ENCODE results near the gene ARPC1A.
A peak's percentile ranks its signal among the peaks of the same experiment; 100 is the strongest.
"Not testable (repeated sequence)": the region's sequence is repeated elsewhere in the genome, so short reads cannot be mapped to it uniquely, and the experiment has no call there.

ARPC1A gene

DNA sequence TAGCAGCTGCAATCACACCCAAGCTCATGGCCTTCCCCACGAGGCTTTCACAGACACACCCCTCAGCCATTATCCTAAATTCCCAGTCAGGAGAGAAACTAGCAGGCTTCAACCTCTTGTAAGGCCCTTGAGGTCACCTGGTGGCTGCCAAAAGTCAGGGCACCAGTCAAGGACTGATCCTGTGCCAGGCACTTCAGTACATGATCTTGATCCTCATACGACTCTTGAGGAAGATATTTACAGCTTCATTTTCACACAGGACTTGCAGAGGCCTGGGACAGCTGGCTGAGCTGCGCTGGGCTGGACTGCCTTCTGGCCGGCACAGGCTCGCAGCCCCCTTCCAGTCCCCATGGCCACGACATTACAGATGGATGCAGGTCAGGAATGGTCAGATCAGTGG lies 73.9 kb downstream of the ARPC1A start:
- no peak for DNase-seq (ENCODE audit: low read depth, low spot score)

DNA sequence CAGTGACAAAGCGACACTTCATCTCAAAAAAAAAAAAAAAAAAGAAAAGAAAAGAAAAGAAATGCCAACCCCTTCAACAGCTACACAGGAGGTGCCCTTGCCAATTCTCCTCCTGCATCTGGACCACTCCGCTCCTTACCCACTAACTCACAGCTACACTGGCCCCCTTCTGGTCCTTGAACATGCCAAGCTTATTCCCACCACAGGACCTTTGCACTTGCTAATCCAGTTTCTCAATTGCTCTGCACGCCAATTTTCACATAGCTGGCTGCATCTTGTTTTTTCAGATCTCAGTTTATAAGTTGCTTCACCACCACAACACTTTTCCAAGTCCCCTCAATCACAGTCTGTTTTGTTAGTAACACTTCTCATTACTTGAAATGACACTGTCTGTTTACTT lies 77.2 kb downstream of the ARPC1A start:
- H3K4me3 ChIP-seq (ENCODE audit: low read length): no peak overlapping the region

More for the DNA sequence above, 73.9 kb downstream of the ARPC1A start:
- no peak overlapping the region for H3K4me3 ChIP-seq (ENCODE audit: low read length)

DNA sequence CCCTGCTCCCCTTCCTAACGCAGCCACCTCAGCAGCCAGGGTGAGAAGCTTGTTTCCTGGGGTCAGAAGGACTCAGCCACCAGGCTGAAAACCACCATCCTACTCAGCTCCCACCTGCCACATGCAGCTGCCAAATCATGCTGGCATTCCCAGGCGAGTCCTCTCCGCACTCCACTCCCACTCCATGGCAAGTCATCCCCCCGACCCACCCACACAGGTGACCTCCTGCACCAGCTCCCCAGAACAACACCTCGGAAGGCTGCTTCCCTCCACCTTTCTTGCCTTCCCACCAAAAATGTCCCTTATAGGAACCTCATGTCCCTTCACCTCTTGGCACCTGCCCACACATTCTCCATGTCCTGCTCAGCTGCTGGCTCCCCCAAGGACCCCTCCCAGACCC lies 78.1 kb downstream of the ARPC1A start:
- H3K4me3 ChIP-seq (ENCODE audit: low read length): no peak overlapping the region
- DNase-seq (ENCODE audit: low read depth, low spot score): no peak

More for the DNA sequence above, 77.2 kb downstream of the ARPC1A start:
- DNase-seq (ENCODE audit: low read depth, low spot score): no peak

DNA sequence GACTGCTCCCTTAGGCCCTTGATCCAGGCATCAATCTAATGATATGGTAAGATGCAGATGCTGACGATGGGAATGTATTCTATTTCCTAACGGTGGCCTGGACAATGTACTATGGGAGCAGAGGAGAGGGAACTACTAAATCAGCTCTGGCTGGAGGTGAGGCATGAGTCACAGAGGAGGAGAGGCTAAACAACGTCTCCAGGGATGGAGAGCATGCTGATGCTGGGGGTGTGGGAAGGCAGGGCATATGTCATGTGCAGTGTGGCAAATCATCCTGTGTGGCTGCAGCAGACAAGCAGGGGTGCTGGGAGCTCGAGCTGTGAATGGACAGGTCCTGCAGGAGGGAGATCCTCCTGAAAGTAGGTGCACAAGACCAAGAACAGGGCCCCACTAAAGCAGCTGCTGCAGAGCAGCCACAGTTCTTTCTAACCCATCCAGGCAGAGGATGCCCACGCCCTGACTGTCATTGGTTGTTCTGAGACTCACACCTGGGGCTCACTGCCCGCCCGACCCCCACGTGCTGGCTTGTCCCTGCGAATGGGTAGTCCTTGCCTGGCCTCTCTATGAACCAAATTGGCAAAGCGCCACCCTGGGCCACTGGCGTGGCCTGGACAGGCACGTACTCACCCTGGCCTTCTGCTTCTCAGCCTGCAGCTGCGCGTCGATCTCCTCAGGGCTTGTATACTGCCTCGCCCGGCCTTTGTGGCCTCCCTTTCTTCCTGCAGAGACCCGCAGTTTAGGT lies 78.7 kb downstream of the ARPC1A start:
- DNase-seq (ENCODE audit: low read depth, low spot score): no peak
- no peak overlapping the region for H3K4me3 ChIP-seq (ENCODE audit: low read length)

DNA sequence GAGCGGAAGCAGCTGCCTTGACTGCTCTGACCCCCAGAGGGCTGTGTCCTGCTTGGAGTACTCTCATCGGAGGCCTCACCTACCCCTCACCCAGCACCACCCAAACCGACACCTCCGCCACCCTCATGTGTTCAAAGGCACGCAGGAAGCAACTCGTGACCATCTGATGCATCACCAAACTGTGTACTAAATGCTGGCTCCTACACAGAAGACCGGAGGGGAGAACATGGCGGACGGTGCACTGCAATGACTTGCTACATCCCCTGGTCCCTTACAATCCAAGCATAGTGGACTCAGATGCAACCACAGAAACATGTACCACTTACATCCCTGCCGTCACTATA lies 79.3 kb downstream of the ARPC1A start:
- no peak for DNase-seq (ENCODE audit: low read depth, low spot score)
- no peak overlapping the region for H3K4me3 ChIP-seq (ENCODE audit: low read length)

DNA sequence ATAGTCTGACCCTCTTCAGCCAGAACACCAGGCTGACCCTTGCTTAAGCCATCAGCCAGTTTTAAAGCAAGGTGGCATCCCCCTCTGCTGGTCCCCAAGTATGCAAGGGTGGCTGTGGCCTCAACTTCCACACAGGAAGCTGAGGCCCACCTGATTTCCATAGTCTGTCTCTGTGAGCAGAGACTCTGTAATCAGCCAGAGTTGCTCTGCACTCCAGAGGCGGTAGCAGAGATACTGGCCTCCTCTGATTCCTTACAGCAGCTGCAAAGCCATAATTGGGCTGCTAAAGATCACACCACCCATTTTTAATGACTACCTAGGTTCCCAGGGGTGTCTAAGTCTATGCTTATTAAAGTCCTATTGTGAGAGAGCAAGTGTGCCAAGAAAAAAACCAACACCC lies 80.9 kb downstream of the ARPC1A start:
- H3K4me3 ChIP-seq (ENCODE audit: low read length): peak overlapping the region; percentile 99
- peak; percentile 55 for DNase-seq (ENCODE audit: low read depth, low spot score)

DNA sequence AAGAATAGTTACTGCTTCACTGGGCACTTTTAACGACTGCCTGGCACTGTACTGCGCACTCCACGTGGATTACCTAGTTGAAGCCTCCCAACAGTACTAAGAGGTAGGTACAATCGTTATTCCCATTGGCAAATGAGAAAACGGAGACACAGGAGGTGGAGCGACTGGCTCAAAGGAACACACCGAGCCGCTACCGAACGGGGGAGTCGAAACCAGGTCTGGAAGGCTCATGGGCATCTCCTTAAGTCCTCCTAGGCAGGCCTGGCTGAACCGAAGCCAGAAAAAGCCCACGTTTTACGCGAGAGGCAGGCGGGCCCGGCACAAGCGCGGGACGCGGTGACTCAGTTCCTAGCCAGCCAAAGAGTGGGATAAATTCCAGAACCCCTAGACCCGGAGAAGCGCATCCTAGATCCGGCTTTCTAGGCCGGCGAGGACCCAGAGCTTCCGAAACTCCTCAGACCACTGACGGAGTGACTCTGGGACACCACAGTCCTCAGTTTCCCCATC lies 82.2 kb downstream of the ARPC1A start:
- H3K4me3 ChIP-seq (ENCODE audit: low read length): peak overlapping the region; percentile 99
- no peak for DNase-seq (ENCODE audit: low read depth, low spot score)

DNA sequence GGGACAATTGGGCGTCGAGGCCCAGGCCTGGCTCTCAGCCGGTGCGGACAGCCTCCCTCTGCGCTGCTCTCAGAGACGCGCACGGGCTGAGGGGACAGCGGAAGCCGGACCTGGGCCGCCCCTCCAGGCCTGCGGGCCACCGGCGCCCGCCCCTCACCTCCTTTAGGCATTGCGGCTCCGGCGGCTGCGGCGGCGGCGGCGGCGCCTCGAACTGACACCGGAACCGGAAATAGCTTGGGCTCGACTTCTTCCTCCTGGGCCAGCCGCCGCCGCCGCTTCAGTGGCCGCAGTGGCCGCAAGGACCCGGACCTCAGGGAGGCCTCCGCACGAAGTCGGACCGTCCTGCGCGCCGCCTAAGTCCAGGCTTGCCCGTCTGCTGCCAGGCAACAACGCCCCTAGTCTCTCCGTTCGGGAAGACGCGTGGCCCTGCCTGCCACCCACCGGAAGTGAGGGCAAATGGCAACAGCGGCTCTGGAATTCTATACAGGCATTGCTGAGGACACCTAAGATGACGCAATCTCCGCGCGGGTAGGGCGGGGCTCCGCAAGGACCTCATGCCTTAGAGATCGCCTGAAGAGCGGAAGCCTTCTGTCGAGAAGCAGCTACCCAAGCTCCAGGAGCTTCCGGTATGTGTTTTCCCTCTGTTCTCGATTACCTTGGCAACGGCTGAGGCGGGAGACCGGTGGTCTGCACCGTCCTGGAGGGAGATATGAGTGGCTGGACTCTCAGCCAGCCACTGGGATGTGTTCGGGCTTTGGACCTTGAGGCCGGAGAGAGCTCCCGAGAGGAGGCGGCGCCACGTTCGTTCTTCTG lies 82.9 kb downstream of the ARPC1A start, which contains the start of the genes BUD31 and PDAP1:
BUD31 (plus strand) TSS at position 591 of the 813 bp plus-strand sequence. CDS start 2,124 bp downstream, outside the sequence.
PDAP1 (minus strand) TSS at position 219 of the 813 bp plus-strand sequence; CDS start at position 170, 49 bp downstream.
- peak within 1 kb of the TSS; percentile 99 for H3K4me3 ChIP-seq (ENCODE audit: low read length)
- peak; percentile 96 for DNase-seq (ENCODE audit: low read depth, low spot score)

DNA sequence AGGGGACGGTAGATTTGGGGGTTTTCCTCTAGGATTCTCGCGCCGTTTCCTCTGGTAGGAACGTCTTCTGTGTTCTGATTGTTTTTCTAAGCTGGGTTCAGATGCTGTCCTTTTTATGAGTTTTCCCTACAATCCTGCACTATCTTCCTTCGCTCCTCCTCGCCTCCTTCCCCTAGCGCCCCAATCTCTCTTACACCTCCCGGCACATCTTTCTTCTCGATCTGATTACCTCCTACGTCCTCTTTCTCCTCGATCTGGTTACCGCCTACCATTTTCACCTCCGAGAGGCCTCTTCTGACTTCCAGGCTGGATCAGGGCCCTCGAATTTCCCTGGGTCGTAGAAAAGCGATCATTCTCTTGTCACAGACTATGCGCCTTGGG lies 83.5 kb downstream of the ARPC1A start:
- peak overlapping the region; percentile 99 for H3K4me3 ChIP-seq (ENCODE audit: low read length)
- no peak for DNase-seq (ENCODE audit: low read depth, low spot score)

DNA sequence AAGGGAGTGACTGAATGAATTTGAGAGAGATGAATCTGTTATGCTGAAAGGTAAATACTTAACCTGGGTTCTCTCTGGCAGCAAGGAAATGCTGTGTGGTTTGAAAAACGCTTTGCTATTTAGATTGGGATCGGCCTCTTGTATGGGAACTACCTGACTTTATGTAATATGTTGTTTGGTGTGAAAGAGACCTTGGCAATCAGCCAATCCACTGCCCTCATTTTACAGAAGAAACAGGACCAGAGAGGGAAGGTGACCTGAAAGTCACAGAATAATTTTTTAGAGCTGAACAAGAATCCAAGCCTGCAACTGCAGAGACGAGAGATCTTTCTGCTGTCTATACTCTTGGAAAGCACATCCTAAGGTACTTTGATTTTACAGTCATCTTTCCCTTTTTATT lies 84.1 kb downstream of the ARPC1A start:
- DNase-seq (ENCODE audit: low read depth, low spot score): no peak
- H3K4me3 ChIP-seq (ENCODE audit: low read length): peak overlapping the region; percentile 99

DNA sequence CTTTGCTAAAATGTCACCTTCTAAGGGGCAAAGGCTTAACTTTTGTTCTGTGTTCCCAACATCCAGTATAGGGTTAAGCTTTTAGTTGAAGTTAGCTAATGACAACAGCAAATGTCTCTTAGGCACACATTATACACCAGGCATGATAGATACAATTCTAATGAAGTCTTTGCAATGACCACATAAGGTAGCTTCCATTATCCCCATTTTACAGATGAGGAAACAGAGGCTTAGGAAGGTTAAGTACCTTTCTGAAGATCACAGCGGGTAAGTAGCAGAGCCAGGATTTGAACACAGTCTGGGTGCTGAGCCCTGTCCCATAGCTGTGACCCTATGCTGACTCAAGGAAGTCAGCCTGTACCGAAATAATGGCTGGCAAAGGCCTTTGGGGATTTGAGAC lies 84.9 kb downstream of the ARPC1A start:
- DNase-seq (ENCODE audit: low read depth, low spot score): no peak
- no peak overlapping the region for H3K4me3 ChIP-seq (ENCODE audit: low read length)

DNA sequence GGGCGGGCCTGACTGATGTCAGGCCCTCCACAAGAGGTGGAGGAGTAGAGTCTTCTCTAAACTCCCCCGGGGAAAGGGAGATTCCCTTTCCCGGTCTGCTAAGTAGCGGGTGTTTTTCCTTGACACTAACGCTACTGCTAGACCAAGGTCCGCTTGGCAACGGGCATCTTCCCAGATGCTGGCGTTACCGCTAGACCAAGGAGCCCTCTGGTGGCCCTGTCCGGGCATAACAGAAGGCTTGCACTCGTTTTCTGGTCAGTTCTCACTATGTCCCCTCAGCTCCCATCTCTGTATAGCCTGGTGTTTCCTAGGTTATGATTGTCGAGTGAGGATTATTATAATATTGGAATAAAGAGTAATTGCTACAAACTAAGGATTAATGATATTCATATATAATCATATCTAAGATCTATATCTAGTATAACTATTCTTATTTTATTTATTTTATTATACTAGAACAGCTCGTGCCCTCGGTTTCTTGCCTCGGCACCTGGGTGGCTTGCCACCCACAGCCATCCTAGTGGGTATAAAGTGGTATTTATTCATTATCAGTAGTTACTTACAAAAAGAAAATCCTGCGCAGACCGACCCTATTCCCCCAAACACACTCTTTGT lies 89.9 kb downstream of the ARPC1A start:
- not testable (repeated sequence) for DNase-seq (ENCODE audit: low read depth, low spot score); H3K4me3 ChIP-seq (ENCODE audit: low read length)

Data from Jurkat, Clone E6-1 (cell line).